HepG2 (cell line): ENCODE measurements around the gene ELMOD3. TPM values are rescaled to one million over a fixed set of nuclear protein-coding genes. Genes with fewer than 3 reads are reported as not detected.

Experiments used
- CREB1 ChIP-seq, 2 experiments: fragments of 450-650 bp in 1 of 2; IDR thresholded peaks; 2 replicates each; pipeline ENCODE4 v1.6.1; 2016 to 2017; ENCODE audit warnings: control low read depth in 1 of 2, mild to moderate bottlenecking in 1 of 2, missing compliant biosample characterization in 1 of 2, missing genetic modification characterization in 1 of 2
- CSRNP2 ChIP-seq: sonication (generic); formaldehyde crosslinking; conservative IDR thresholded peaks from 2 replicates; pipeline ENCODE4 v1.8.0; 2022; ENCODE audit warnings: low read depth, missing genetic modification reagents
- HBP1 ChIP-seq: IDR thresholded peaks from 2 replicates; pipeline ENCODE4 v1.6.1; 2016; ENCODE audit warnings: low read depth, control low read depth
- HDAC2 ChIP-seq: sonication (generic); formaldehyde crosslinking; IDR thresholded peaks from 2 replicates; pipeline ENCODE4 v1.4.0; 2020; ENCODE audit warnings: missing genetic modification reagents
- KDM2A ChIP-seq: sonication (generic); formaldehyde crosslinking; IDR thresholded peaks from 2 replicates; pipeline ENCODE4 v1.4.0; 2020; ENCODE audit warnings: low read depth, missing genetic modification reagents, borderline replicate concordance
- KDM3A ChIP-seq: IDR thresholded peaks from 2 replicates; pipeline ENCODE4 v1.6.1; 2018; ENCODE audit warnings: low read depth, missing compliant biosample characterization
- KLF12 ChIP-seq: sonication (generic); formaldehyde crosslinking; IDR thresholded peaks from 2 replicates; pipeline ENCODE4 v1.4.0; 2020; ENCODE audit warnings: missing genetic modification reagents, borderline replicate concordance
- MAF1 ChIP-seq: sonication (generic); formaldehyde crosslinking; IDR thresholded peaks from 2 replicates; pipeline ENCODE4 v1.5.0; 2020; ENCODE audit warnings: missing genetic modification reagents, borderline replicate concordance
- NFRKB ChIP-seq: fragments of 450-650 bp; IDR thresholded peaks from 2 replicates; pipeline ENCODE4 v1.6.1; 2017
- TEAD3 ChIP-seq: optimal IDR thresholded peaks from 2 replicates; pipeline ENCODE3; 2016; ENCODE audit warnings: borderline replicate concordance
- THRA ChIP-seq: sonication (generic); formaldehyde crosslinking; IDR thresholded peaks from 2 replicates; pipeline ENCODE4 v1.4.0; 2020; ENCODE audit warnings: missing genetic modification reagents, borderline replicate concordance
- TRIM22 ChIP-seq: fragments of 450-650 bp; IDR thresholded peaks from 2 replicates; pipeline ENCODE4 v1.6.1; 2017
- ZNF121 ChIP-seq: sonication (generic); formaldehyde crosslinking; IDR thresholded peaks from 2 replicates; pipeline ENCODE4 v1.5.0; 2020; ENCODE audit warnings: mild to moderate bottlenecking, missing genetic modification reagents
- ZNF264 ChIP-seq: sonication (generic); formaldehyde crosslinking; IDR thresholded peaks from 2 replicates; pipeline ENCODE4 v1.4.0; 2020; ENCODE audit warnings: missing genetic modification reagents
- ZNF615 ChIP-seq: sonication (generic); formaldehyde crosslinking; IDR thresholded peaks from 2 replicates; pipeline ENCODE4 v1.5.0; 2020; ENCODE audit warnings: mild to moderate bottlenecking, missing genetic modification reagents, borderline replicate concordance
- ZNF746 ChIP-seq: sonication (generic); formaldehyde crosslinking; IDR thresholded peaks from 2 replicates; pipeline ENCODE4 v1.8.0; 2022; ENCODE audit warnings: mild to moderate bottlenecking, missing genetic modification reagents
- ZUFSP ChIP-seq: sonication (generic); formaldehyde crosslinking; IDR thresholded peaks from 2 replicates; pipeline ENCODE4 v1.9.0; 2021; ENCODE audit warnings: missing genetic modification reagents, mild to moderate bottlenecking, borderline replicate concordance
- ZZZ3 ChIP-seq: sonication (generic); formaldehyde crosslinking; IDR thresholded peaks from 2 replicates; pipeline ENCODE4 v1.4.0; 2020; ENCODE audit warnings: missing genetic modification reagents, mild to moderate bottlenecking, borderline replicate concordance
- polyA plus RNA-seq, 8 experiments: library from polyadenylated mRNA; depleted of rRNA in 3 of 8; stranded (reverse) in 7 of 8; unstranded in 1 of 8; fragments of >200 nt; fragmentation: Illumina TruSeq in 4 of 8; extraction: Trizol in 4 of 8; gene quantifications; 2 replicates each; pipeline versions ENCODE4 v1.2.1 to v1.2.3, GENCODE V29; 2011 to 2016; ENCODE audit warnings: low read depth in 4 of 8, missing spikeins in 1 of 8, mixed read lengths in 1 of 8; ENCODE audit not compliant: insufficient read depth in 1 of 8
- total RNA-seq, 5 experiments: library from RNA; depleted of rRNA; stranded (reverse); fragments of >200 nt; fragmentation: Illumina TruSeq; extraction: Trizol; gene quantifications; 2 replicates each; pipeline ENCODE4 v1.2.3, GENCODE V29; 2016; ENCODE audit warnings: low read depth in 1 of 5

The ELMOD3 gene
- total and polyA plus RNA-seq, 2 of the 13 experiments (the other 11 are each of a cell fraction or from before 2014, with no cell fraction given): 13.3 to 19.5 TPM

- TF ChIP-seq TRIM22: no peak
- no peak; the same call in 1 of the 2 replicates for TF ChIP-seq NFRKB
- no peak for TF ChIP-seq ZUFSP (CRISPR knock-in tag)
- no peak for TF ChIP-seq TEAD3 (CRISPR knock-in tag)
- TF ChIP-seq KDM2A (CRISPR knock-in tag): peak; percentile 97
- peak; percentile 95; the same call in 1 of the 2 replicates for TF ChIP-seq MAF1
- no peak; the same call in 1 of the 2 replicates for TF ChIP-seq ZNF615 (CRISPR knock-in tag)
- peak; percentile 48; the same call in 1 of the 2 replicates for TF ChIP-seq ZNF121 (CRISPR knock-in tag)
- TF ChIP-seq THRA (CRISPR knock-in tag): peak; percentile 65
- TF ChIP-seq KDM3A: peak; percentile 85; the same call in 1 of the 2 replicates
- peak; percentile 92 for TF ChIP-seq ZNF264 (CRISPR knock-in tag)
- no peak for TF ChIP-seq CSRNP2
- peak; percentile 98 for TF ChIP-seq ZZZ3
- TF ChIP-seq CREB1 (IDR thresholded peaks at IDR 0.05): peak; percentile 75
- peak; percentile 93 for TF ChIP-seq CREB1 (CRISPR knock-in tag; IDR thresholded peaks at IDR 0.05)
- TF ChIP-seq ZNF746 (CRISPR knock-in tag): peak; percentile 92
- TF ChIP-seq KLF12 (CRISPR knock-in tag): no peak
- no peak for TF ChIP-seq HBP1
- TF ChIP-seq HDAC2 (CRISPR knock-in tag): peak; percentile 88
Measured at GRCh38 chr2:85327822-85328617, 26.5 kb upstream of the ELMOD3 start, which contains the start of gene TGOLN2 (continued).
